DND-41 (cell line): Measurements from ENCODE around the gene TNNC2.

Experiments
- CTCF ChIP-seq: IDR thresholded peaks from 2 replicates; pipeline ENCODE4 v1.5.1; 2012; ENCODE audit warnings: borderline replicate concordance, low read length, moderate library complexity, mild to moderate bottlenecking; ENCODE audit not compliant: poor library complexity, severe bottlenecking; ENCODE audit errors: extremely low read depth
- EZH2 ChIP-seq: IDR thresholded peaks from 3 replicates; pipeline ENCODE4 v1.6.1; 2012; ENCODE audit warnings: borderline replicate concordance, low read depth, mild to moderate bottlenecking, moderate library complexity, low read length, inconsistent platforms; ENCODE audit not compliant: severe bottlenecking

DNA sequence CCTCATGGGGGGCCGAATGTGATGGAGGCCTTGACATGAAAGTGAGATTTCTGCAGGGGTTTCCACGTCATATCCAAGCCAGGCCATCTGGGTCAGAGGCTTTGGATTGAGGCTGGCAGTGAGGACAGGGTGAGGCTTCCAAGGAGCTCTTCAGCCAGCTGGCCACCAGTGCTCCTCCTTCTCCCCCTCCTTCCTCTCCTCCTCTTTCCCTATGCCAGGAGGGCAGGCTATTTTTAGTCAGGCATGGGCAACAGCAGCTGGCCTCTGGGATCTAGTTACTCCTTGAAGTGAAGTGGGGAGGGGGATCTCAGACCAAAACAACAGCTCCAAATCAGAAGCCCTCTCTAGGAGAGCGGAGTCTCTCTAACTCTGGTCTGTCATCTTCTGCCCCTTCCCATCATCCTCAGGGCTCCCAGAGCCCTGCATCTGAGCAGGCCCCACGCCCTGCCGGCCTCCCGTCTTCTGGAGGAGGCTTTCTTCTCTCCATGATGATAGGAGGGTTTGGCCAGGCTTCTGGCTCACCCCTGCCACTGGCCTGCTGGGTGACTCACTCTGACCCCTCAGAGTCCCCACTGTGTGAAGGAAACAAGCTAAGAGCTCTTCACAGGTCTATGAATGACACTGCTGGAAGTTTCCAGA lies 612 bp downstream of the TNNC2 start:
- TF ChIP-seq CTCF (no peak), EZH2 (no peak)
